HEK293 (cell line): ENCODE results near the gene CEP41.

Source experiments
- HOXD13 ChIP-seq: sonication (generic); formaldehyde crosslinking; IDR thresholded peaks from 2 replicates; pipeline ENCODE4 v1.8.0; 2022; ENCODE audit warnings: missing genetic modification reagents, borderline replicate concordance
- OVOL3 ChIP-seq: fragments of 450-650 bp; formaldehyde crosslinking; IDR thresholded peaks from 2 replicates; pipeline ENCODE4 v1.5.1; 2016; ENCODE audit warnings: missing biosample characterization, missing genetic modification characterization
- PRDM1 ChIP-seq: fragments of 450-650 bp; formaldehyde crosslinking; IDR thresholded peaks from 2 replicates; pipeline ENCODE4; 2016; ENCODE audit warnings: missing biosample characterization, missing genetic modification characterization
- SP3 ChIP-seq: fragments of 450-650 bp; formaldehyde crosslinking; IDR thresholded peaks from 2 replicates; pipeline ENCODE4 v1.5.1; 2016; ENCODE audit warnings: missing biosample characterization, missing genetic modification characterization
- TCF7L2 ChIP-seq: IDR thresholded peaks from 2 replicates; pipeline ENCODE4 v1.6.1; 2011; ENCODE audit warnings: low read depth, mild to moderate bottlenecking, inconsistent platforms, low read length, moderate library complexity, borderline replicate concordance
- ZNF10 ChIP-seq: fragments of 450-650 bp; formaldehyde crosslinking; IDR thresholded peaks from 2 replicates; pipeline ENCODE4 v1.5.1; 2017; ENCODE audit warnings: missing biosample characterization, missing genetic modification characterization
- ZNF112 ChIP-seq: fragments of 450-650 bp; formaldehyde crosslinking; IDR thresholded peaks from 2 replicates; pipeline ENCODE4 v1.5.0; 2017; ENCODE audit warnings: missing biosample characterization, missing genetic modification characterization
- ZNF133 ChIP-seq: fragments of 450-650 bp; formaldehyde crosslinking; IDR thresholded peaks from 2 replicates; pipeline ENCODE4 v1.5.1; 2016; ENCODE audit warnings: missing biosample characterization, missing genetic modification characterization
- ZNF138 ChIP-seq: fragments of 450-650 bp; formaldehyde crosslinking; IDR thresholded peaks from 2 replicates; pipeline ENCODE4 v1.5.1; 2016; ENCODE audit warnings: missing biosample characterization, missing genetic modification characterization, borderline replicate concordance
- ZNF175 ChIP-seq: fragments of 450-650 bp; formaldehyde crosslinking; IDR thresholded peaks from 2 replicates; pipeline ENCODE4 v1.5.1; 2016; ENCODE audit warnings: missing biosample characterization, missing genetic modification characterization
- ZNF184 ChIP-seq: fragments of 450-650 bp; IDR thresholded peaks from 2 replicates; pipeline ENCODE4 v1.5.1; 2018; ENCODE audit warnings: missing biosample characterization, mild to moderate bottlenecking, missing genetic modification characterization
- ZNF274 ChIP-seq, 2 experiments: fragments of 200-500 bp in 1 of 2; fragments of 450-650 bp in 1 of 2; sonication (Bioruptor generic) in 1 of 2; formaldehyde crosslinking in 1 of 2; IDR thresholded peaks; 2 replicates each; pipeline versions ENCODE4 v1.5.1 to v1.6.1; 2014 to 2016; ENCODE audit warnings: borderline replicate concordance in 1 of 2, inconsistent platforms in 1 of 2, low read length in 1 of 2, missing biosample characterization in 1 of 2, missing genetic modification characterization in 1 of 2
- ZNF37A ChIP-seq: fragments of 450-650 bp; IDR thresholded peaks from 2 replicates; pipeline ENCODE4 v1.5.1; 2018; ENCODE audit warnings: missing biosample characterization, missing genetic modification characterization
- ZNF529 ChIP-seq: fragments of 450-650 bp; formaldehyde crosslinking; IDR thresholded peaks from 2 replicates; pipeline ENCODE4 v1.5.1; 2017; ENCODE audit warnings: missing genetic modification characterization, missing biosample characterization; ENCODE audit not compliant: insufficient replicate concordance
- ZNF560 ChIP-seq: fragments of 450-650 bp; formaldehyde crosslinking; IDR thresholded peaks from 2 replicates; pipeline ENCODE4 v1.5.1; 2017; ENCODE audit warnings: missing biosample characterization, missing genetic modification characterization, borderline replicate concordance
- ZNF585B ChIP-seq: fragments of 450-650 bp; formaldehyde crosslinking; IDR thresholded peaks from 2 replicates; pipeline ENCODE4 v1.5.1; 2016; ENCODE audit warnings: missing biosample characterization, missing genetic modification characterization
- ZNF621 ChIP-seq: fragments of 450-650 bp; formaldehyde crosslinking; IDR thresholded peaks from 2 replicates; pipeline ENCODE4 v1.5.1; 2017; ENCODE audit warnings: missing biosample characterization, missing genetic modification characterization
- ZNF624 ChIP-seq: fragments of 450-650 bp; formaldehyde crosslinking; IDR thresholded peaks from 2 replicates; pipeline ENCODE4 v1.5.1; 2017; ENCODE audit warnings: missing biosample characterization, missing genetic modification characterization
- ZNF777 ChIP-seq: fragments of 450-650 bp; formaldehyde crosslinking; IDR thresholded peaks from 2 replicates; pipeline ENCODE4 v1.5.1; 2017; ENCODE audit warnings: missing biosample characterization, missing genetic modification characterization, borderline replicate concordance
- ZNF830 ChIP-seq: fragments of 450-650 bp; IDR thresholded peaks from 2 replicates; pipeline ENCODE4 v1.5.0; 2018; ENCODE audit warnings: missing biosample characterization, missing genetic modification characterization, low read depth, mild to moderate bottlenecking, moderate library complexity
- TF ChIP-seq, protein P1 (sequence below): fragments of 450-650 bp; formaldehyde crosslinking; IDR thresholded peaks from 2 replicates; pipeline ENCODE4 v1.5.1; 2016; ENCODE audit warnings: missing biosample characterization, missing genetic modification characterization
- TF ChIP-seq, protein P2 (sequence below): fragments of 450-650 bp; formaldehyde crosslinking; IDR thresholded peaks from 2 replicates; pipeline ENCODE4 v1.5.1; 2016; ENCODE audit warnings: missing biosample characterization, missing genetic modification characterization
- TF ChIP-seq, protein P3 (sequence below): fragments of 450-650 bp; formaldehyde crosslinking; IDR thresholded peaks from 2 replicates; pipeline ENCODE4 v1.5.1; 2016; ENCODE audit warnings: missing biosample characterization, missing genetic modification characterization

The CEP41 gene

DNA sequence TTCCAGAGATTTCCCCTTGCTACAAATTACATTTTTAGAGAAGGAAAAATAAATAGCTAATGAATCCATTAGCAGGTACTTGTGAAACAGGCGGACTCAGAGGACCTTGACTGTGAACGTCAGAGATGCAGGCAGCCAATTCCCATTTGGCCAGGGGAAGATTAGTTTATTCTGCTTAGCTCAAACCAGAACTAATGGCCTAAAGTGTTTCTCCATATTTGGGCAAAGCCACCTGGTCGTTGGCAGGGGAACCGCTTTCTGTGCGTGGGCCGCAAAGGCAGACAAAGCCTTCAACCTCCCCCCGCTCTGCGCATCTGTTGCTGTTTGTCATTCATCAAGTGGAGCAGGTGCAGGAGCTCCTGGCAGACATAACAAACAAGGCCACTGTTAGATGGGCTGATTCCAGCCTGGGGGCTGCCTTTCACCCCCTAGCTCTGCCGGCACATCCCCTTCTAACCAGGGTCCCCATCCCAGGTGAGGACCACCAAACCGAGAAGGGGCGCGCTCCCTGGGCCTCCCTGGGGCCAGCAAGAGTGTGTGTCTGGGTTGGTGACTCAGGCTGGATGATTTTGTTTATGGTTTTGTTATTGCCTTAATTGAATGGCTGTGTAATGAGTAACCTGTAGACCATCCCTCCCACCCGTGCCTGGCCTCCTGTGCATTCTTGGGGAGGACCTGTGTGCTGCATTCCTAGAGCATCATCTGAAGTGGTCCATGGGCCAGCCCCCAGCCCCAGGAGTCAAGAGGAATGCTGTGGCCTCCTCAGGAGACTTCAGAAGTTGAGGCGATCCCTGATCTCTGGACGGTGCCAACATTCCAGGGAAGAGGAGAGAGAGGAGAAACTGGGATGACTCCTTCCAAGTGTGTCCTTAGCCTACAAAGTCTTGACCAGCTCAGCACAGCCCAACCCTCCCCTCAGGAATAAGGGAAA is 75.0 kb downstream of the CEP41 start (continued):
- TF ChIP-seq, protein P1, sequence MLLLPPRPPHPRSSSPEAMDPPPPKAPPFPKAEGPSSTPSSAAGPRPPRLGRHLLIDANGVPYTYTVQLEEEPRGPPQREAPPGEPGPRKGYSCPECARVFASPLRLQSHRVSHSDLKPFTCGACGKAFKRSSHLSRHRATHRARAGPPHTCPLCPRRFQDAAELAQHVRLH = no peak
- no peak for TF ChIP-seq ZNF624 (tag by site-specific recombination)
- no peak for TF ChIP-seq ZNF777
- TF ChIP-seq, protein P2, sequence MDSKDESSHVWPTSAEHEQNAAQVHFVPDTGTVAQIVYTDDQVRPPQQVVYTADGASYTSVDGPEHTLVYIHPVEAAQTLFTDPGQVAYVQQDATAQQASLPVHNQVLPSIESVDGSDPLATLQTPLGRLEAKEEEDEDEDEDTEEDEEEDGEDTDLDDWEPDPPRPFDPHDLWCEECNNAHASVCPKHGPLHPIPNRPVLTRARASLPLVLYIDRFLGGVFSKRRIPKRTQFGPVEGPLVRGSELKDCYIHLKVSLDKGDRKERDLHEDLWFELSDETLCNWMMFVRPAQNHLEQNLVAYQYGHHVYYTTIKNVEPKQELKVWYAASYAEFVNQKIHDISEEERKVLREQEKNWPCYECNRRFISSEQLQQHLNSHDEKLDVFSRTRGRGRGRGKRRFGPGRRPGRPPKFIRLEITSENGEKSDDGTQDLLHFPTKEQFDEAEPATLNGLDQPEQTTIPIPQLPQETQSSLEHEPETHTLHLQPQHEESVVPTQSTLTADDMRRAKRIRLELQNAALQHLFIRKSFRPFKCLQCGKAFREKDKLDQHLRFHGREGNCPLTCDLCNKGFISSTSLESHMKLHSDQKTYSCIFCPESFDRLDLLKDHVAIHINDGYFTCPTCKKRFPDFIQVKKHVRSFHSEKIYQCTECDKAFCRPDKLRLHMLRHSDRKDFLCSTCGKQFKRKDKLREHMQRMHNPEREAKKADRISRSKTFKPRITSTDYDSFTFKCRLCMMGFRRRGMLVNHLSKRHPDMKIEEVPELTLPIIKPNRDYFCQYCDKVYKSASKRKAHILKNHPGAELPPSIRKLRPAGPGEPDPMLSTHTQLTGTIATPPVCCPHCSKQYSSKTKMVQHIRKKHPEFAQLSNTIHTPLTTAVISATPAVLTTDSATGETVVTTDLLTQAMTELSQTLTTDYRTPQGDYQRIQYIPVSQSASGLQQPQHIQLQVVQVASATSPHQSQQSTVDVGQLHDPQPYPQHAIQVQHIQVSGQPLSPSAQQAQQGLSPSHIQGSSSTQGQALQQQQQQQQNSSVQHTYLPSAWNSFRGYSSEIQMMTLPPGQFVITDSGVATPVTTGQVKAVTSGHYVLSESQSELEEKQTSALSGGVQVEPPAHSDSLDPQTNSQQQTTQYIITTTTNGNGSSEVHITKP (tag by site-specific recombination) = peak; percentile 89
- no peak for TF ChIP-seq PRDM1 (tag by site-specific recombination)
- no peak for TF ChIP-seq TCF7L2
- no peak for TF ChIP-seq SP3 (tag by site-specific recombination)
- no peak for TF ChIP-seq ZNF37A (tag by site-specific recombination)
- TF ChIP-seq ZNF560 (tag by site-specific recombination) = no peak
- TF ChIP-seq ZNF112 (tag by site-specific recombination) = no peak
- no peak for TF ChIP-seq ZNF175
- TF ChIP-seq ZNF184 (tag by site-specific recombination) = no peak
- TF ChIP-seq ZNF10 (tag by site-specific recombination) = peak; percentile 33; the same call in 1 of the 2 replicates
- TF ChIP-seq HOXD13 (CRISPR knock-in tag) = no peak
- TF ChIP-seq ZNF138 (tag by site-specific recombination) = no peak
- no peak for TF ChIP-seq OVOL3 (tag by site-specific recombination)
- no peak for TF ChIP-seq ZNF274 (IDR thresholded peaks at IDR 0.05; ENCODE audit: low read length)
- no peak for TF ChIP-seq ZNF274 (tag by site-specific recombination; IDR thresholded peaks at IDR 0.05; ENCODE audit: borderline replicate concordance)
- no peak for TF ChIP-seq ZNF621 (tag by site-specific recombination)
- TF ChIP-seq ZNF585B (tag by site-specific recombination) = no peak
- TF ChIP-seq ZNF529 (tag by site-specific recombination) = no peak
- TF ChIP-seq ZNF133 (tag by site-specific recombination) = no peak
- TF ChIP-seq, protein P3, sequence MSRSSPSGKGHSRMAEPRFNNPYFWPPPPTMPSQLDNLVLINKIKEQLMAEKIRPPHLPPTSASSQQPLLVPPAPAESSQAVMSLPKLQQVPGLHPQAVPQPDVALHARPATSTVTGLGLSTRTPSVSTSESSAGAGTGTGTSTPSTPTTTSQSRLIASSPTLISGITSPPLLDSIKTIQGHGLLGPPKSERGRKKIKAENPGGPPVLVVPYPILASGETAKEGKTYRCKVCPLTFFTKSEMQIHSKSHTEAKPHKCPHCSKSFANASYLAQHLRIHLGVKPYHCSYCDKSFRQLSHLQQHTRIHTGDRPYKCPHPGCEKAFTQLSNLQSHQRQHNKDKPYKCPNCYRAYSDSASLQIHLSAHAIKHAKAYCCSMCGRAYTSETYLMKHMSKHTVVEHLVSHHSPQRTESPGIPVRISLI (tag by site-specific recombination) = 0 out of 2 replicates have a peak, but pooled peaks have one; percentile 33
- TF ChIP-seq ZNF830 (tag by site-specific recombination) = no peak
